H9 (cell line): ENCODE data around the gene CD19. TPM values are rescaled to one million over a fixed set of nuclear protein-coding genes. Genes with fewer than 3 reads are reported as not detected.

Experiments used
- DNase-seq: peaks from one replicate; pipeline ENCODE4 v3.0.0-alpha.2; 2017
- H2AFZ ChIP-seq: one replicate; pipeline ENCODE4 v1.6.1; 2013; ENCODE audit warnings: mild to moderate bottlenecking, low read length, control low read depth, moderate library complexity
- H2AK5ac ChIP-seq: 2 replicates; pipeline ENCODE4 v1.6.1; 2013; ENCODE audit warnings: low read length, control low read depth, mixed read lengths; ENCODE audit not compliant: insufficient read length
- H2BK120ac ChIP-seq: one replicate; pipeline ENCODE4 v1.6.1; 2013; ENCODE audit warnings: low read depth, mild to moderate bottlenecking, low read length, control low read depth, inconsistent platforms; ENCODE audit not compliant: poor library complexity, severe bottlenecking
- H2BK12ac ChIP-seq: 2 replicates; pipeline ENCODE4 v1.6.1; 2013; ENCODE audit warnings: low read length, control low read depth, mixed read lengths, low read depth; ENCODE audit not compliant: insufficient read length
- H2BK15ac ChIP-seq: 2 replicates; pipeline ENCODE4 v1.6.1; 2013; ENCODE audit warnings: low read depth, low read length, control low read depth
- H2BK20ac ChIP-seq: one replicate; pipeline ENCODE4 v1.6.1; 2013; ENCODE audit warnings: low read depth, mild to moderate bottlenecking, low read length, control low read depth, inconsistent platforms; ENCODE audit not compliant: poor library complexity, severe bottlenecking
- H2BK5ac ChIP-seq: 2 replicates; pipeline ENCODE4 v1.6.1; 2013; ENCODE audit warnings: low read length, control low read depth, mixed read lengths; ENCODE audit not compliant: insufficient read length
- H3K14ac ChIP-seq: 2 replicates; pipeline ENCODE4 v1.6.1; 2013; ENCODE audit warnings: low read length, control low read depth; ENCODE audit not compliant: insufficient read depth
- H3K18ac ChIP-seq: 2 replicates; pipeline ENCODE4 v1.6.1; 2013; ENCODE audit warnings: low read depth, mild to moderate bottlenecking, mixed read lengths, low read length, control low read depth; ENCODE audit not compliant: insufficient read length
- H3K23ac ChIP-seq: 2 replicates; pipeline ENCODE4 v1.6.1; 2013; ENCODE audit warnings: low read length, control low read depth, mixed read lengths, low read depth; ENCODE audit not compliant: insufficient read length
- H3K23me2 ChIP-seq: 2 replicates; pipeline ENCODE4 v1.6.1; 2013; ENCODE audit warnings: low read depth, mild to moderate bottlenecking, mixed read lengths, low read length, control low read depth; ENCODE audit not compliant: insufficient read length, poor library complexity, severe bottlenecking
- H3K27ac ChIP-seq: 2 replicates; pipeline ENCODE4 v1.5.1; 2013; ENCODE audit warnings: low read length, control low read depth, mixed read lengths, low read depth; ENCODE audit not compliant: insufficient read length
- H3K27me3 ChIP-seq: 2 replicates; pipeline ENCODE4 v1.6.1; 2013; ENCODE audit warnings: low read length, control low read depth, inconsistent platforms; ENCODE audit not compliant: insufficient read depth
- H3K4ac ChIP-seq: 2 replicates; pipeline ENCODE4 v1.6.1; 2013; ENCODE audit warnings: low read depth, mild to moderate bottlenecking, control low read depth, inconsistent platforms, low read length, moderate library complexity
- H3K4me1 ChIP-seq: 2 replicates; pipeline ENCODE4 v1.6.1; 2013; ENCODE audit warnings: low read length, control low read depth, inconsistent platforms; ENCODE audit not compliant: insufficient read depth
- H3K4me2 ChIP-seq: 2 replicates; pipeline ENCODE4 v1.6.1; 2013; ENCODE audit warnings: low read length, control low read depth, mixed read lengths; ENCODE audit not compliant: insufficient read length, insufficient read depth
- H3K56ac ChIP-seq: 2 replicates; pipeline ENCODE4 v1.6.1; 2013; ENCODE audit warnings: low read depth, mild to moderate bottlenecking, mixed read lengths, low read length, control low read depth; ENCODE audit not compliant: insufficient read length
- H3K79me1 ChIP-seq: 2 replicates; pipeline ENCODE4 v1.6.1; 2013; ENCODE audit warnings: low read depth, mild to moderate bottlenecking, moderate library complexity, low read length, control low read depth, inconsistent platforms; ENCODE audit not compliant: insufficient read depth, poor library complexity, severe bottlenecking
- H3K79me2 ChIP-seq: 2 replicates; pipeline ENCODE4 v1.6.1; 2013; ENCODE audit warnings: low read length, control low read depth, inconsistent platforms; ENCODE audit not compliant: insufficient read depth
- H3K9ac ChIP-seq: 2 replicates; pipeline ENCODE4 v1.6.1; 2013; ENCODE audit warnings: low read length, control low read depth, mixed read lengths; ENCODE audit not compliant: insufficient read length; ENCODE audit errors: extremely low read depth
- H3K9me3 ChIP-seq: one replicate; pipeline ENCODE4 v1.6.1; 2013; ENCODE audit warnings: low read depth, low read length, inconsistent platforms; ENCODE audit not compliant: control insufficient read depth
- H3T11ph ChIP-seq: one replicate; pipeline ENCODE4 v1.6.1; 2013; ENCODE audit warnings: mild to moderate bottlenecking, low read length, control low read depth, inconsistent platforms
- H4K20me1 ChIP-seq: one replicate; pipeline ENCODE4 v1.6.1; 2013; ENCODE audit not compliant: control insufficient read depth, insufficient read length, insufficient read depth
- H4K5ac ChIP-seq: 2 replicates; pipeline ENCODE4 v1.6.1; 2013; ENCODE audit warnings: low read depth, mild to moderate bottlenecking, mixed read lengths, low read length, control low read depth; ENCODE audit not compliant: insufficient read length
- H4K8ac ChIP-seq: replicated peaks from 2 replicates; pipeline ENCODE4 v1.6.1; 2013; ENCODE audit warnings: low read length, control low read depth, mixed read lengths, low read depth; ENCODE audit not compliant: insufficient read length
- H4K91ac ChIP-seq: 2 replicates; pipeline ENCODE4 v1.6.1; 2013; ENCODE audit warnings: low read depth, mild to moderate bottlenecking, moderate library complexity, mixed read lengths, low read length, control low read depth; ENCODE audit not compliant: insufficient read length
- H3K27ac Mint-ChIP-seq, 3 experiments: 2 replicates in 2 of 3; 3 replicates in 1 of 3; pipeline ENCODE4 v1.8.0; 2020 to 2021; ENCODE audit warnings: mixed read lengths in 3 of 3, mild to moderate bottlenecking in 1 of 3, moderate library complexity in 1 of 3
- H3K27me3 Mint-ChIP-seq: 2 replicates; pipeline ENCODE4 v1.8.0; 2021; ENCODE audit warnings: low read depth, mild to moderate bottlenecking, moderate library complexity, mixed read lengths
- H3K36me3 Mint-ChIP-seq, 3 experiments: 2 replicates in 2 of 3; 3 replicates in 1 of 3; pipeline ENCODE4 v1.8.0; 2020 to 2021; ENCODE audit warnings: low read depth in 3 of 3, mixed read lengths in 3 of 3; ENCODE audit not compliant: insufficient read depth in 1 of 3
- H3K4me1 Mint-ChIP-seq, 2 experiments: 2 replicates each; pipeline ENCODE4 v1.8.0; 2020; ENCODE audit warnings: mixed read lengths in 2 of 2
- H3K4me3 Mint-ChIP-seq, 2 experiments: 2 replicates in 1 of 2; 3 replicates in 1 of 2; pipeline ENCODE4 v1.8.0; 2020 to 2021; ENCODE audit warnings: mild to moderate bottlenecking in 2 of 2, mixed read lengths in 2 of 2, moderate library complexity in 1 of 2
- H3K9me3 Mint-ChIP-seq, 2 experiments: 2 replicates in 1 of 2; 3 replicates in 1 of 2; pipeline ENCODE4 v1.8.0; 2020; ENCODE audit warnings: mild to moderate bottlenecking in 2 of 2, mixed read lengths in 2 of 2, moderate library complexity in 1 of 2
- WGBS: extraction: QIAGEN DNeasy Blood & Tissue Kit; methylation state at CpG from one replicate; pipeline ENCODE4 v1.1.7; 2013; ENCODE audit warnings: missing lambda C conversion rate, low lambda C conversion rate, mixed read lengths; ENCODE audit not compliant: insufficient read length; ENCODE audit errors: extremely low coverage; 5-methylcytosine and 5-hydroxymethylcytosine counted together
- total RNA-seq: library from RNA; stranded (reverse); gene quantifications from 2 replicates; pipeline ENCODE4 v1.2.1, GENCODE V29; 2021
- TF ChIP-seq, protein P1 (sequence below): fragments of 200-600 bp; sonication (generic); conservative IDR thresholded peaks from 3 replicates; pipeline ENCODE4 v1.8.0; 2021; ENCODE audit warnings: antibody characterized with exemption, mild to moderate bottlenecking

Gene CD19
- total RNA-seq, 1 experiment from 2014 or later, result 0.50 TPM

DNA sequence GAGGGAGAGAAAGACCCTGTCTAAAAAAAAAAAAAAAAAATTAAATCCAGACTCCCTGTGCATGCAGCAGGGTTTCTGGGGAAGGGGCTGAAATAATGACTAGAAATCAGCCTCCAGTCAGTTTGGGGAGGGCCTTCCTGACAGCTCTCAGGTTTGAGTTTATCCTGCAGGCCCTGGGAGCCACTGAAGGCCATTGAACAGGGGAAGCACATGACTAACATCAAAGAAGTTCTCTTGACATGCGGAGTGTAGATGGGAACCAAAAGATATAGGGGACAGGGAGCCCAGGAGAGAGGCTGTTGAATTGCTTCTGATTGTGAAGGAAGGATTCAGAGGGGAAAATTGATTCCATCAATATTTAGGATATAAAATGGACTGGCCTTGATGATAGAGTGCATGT lies 4.0 kb upstream of the CD19 start:
- H2AFZ ChIP-seq, result no peak overlapping the region
- H3K4me3 Mint-ChIP-seq, result no peak overlapping the region
- no CpG with 5 or more reads among the region's 1 CpG for WGBS
- H3K23me2 ChIP-seq, result peaks cover 12% of the 10 kb centered on the region
- no peak overlapping the region for H4K8ac ChIP-seq
- H3K9me3 ChIP-seq, result no peaks in the 10 kb centered on the region
- H2BK5ac ChIP-seq, result no peak overlapping the region
- no peaks in the 10 kb centered on the region for H3K4me1 ChIP-seq
- no peak for DNase-seq
- H4K91ac ChIP-seq, result no peak overlapping the region
- H2AK5ac ChIP-seq, result no peak overlapping the region
- H3K9me3 Mint-ChIP-seq, result no peaks in the 10 kb centered on the region
- H3K27ac Mint-ChIP-seq, result no peak overlapping the region; a peak in 1 of 7 replicates
- no peak overlapping the region for H3K4ac ChIP-seq
- no peak overlapping the region for H2BK12ac ChIP-seq
- H2BK15ac ChIP-seq, result no peak overlapping the region
- TF ChIP-seq, protein P1, sequence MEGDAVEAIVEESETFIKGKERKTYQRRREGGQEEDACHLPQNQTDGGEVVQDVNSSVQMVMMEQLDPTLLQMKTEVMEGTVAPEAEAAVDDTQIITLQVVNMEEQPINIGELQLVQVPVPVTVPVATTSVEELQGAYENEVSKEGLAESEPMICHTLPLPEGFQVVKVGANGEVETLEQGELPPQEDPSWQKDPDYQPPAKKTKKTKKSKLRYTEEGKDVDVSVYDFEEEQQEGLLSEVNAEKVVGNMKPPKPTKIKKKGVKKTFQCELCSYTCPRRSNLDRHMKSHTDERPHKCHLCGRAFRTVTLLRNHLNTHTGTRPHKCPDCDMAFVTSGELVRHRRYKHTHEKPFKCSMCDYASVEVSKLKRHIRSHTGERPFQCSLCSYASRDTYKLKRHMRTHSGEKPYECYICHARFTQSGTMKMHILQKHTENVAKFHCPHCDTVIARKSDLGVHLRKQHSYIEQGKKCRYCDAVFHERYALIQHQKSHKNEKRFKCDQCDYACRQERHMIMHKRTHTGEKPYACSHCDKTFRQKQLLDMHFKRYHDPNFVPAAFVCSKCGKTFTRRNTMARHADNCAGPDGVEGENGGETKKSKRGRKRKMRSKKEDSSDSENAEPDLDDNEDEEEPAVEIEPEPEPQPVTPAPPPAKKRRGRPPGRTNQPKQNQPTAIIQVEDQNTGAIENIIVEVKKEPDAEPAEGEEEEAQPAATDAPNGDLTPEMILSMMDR, result no peak
- peaks cover 17 to 21% of the 10 kb centered on the region in 2 experiments for H3K4me1 Mint-ChIP-seq
- no peak overlapping the region for H3K14ac ChIP-seq
- no peaks in the 10 kb centered on the region for H4K20me1 ChIP-seq
- no peaks in the 10 kb centered on the region for H3K27me3 ChIP-seq
- no peak overlapping the region for H2BK120ac ChIP-seq
- no peak overlapping the region for H3K56ac ChIP-seq
- no peaks in the 10 kb centered on the region for H3K36me3 Mint-ChIP-seq
- no peak overlapping the region for H3K18ac ChIP-seq
- no peaks in the 10 kb centered on the region for H3K79me2 ChIP-seq
- no peak overlapping the region for H3K27ac ChIP-seq
- H3K9ac ChIP-seq, result peak overlapping the region; percentile 18
- H4K5ac ChIP-seq, result no peak overlapping the region
- H3K4me2 ChIP-seq, result no peak overlapping the region
- no peak overlapping the region for H2BK20ac ChIP-seq
- H3K23ac ChIP-seq, result no peak overlapping the region
- no peaks in the 10 kb centered on the region for H3K79me1 ChIP-seq
- no peaks in the 10 kb centered on the region; the same call in 1 of the 2 replicates for H3K27me3 Mint-ChIP-seq
- H3T11ph ChIP-seq, result no peak overlapping the region
